CD4-positive, alpha-beta T cell (primary cell): Measurements from ENCODE around the gene MTG1. TPM values are rescaled to one million over a fixed set of nuclear protein-coding genes. Genes with fewer than 3 reads are reported as not detected.

Experiments
- ATAC-seq: fragments of 200-7000 bp; cut with Tn5 transposase; one replicate; pipeline ENCODE4 v1.10.0; 2022; ENCODE audit warnings: mild to moderate bottlenecking; ENCODE audit not compliant: poor library complexity
- CTCF ChIA-PET: fragments of 350-600 bp; sonication (Branson Sonifier 250); formaldehyde crosslinking; loops from one replicate; lab custom pipeline; 2021; ENCODE audit warnings: antibody characterized with exemption, inconsistent platforms; lab: Charles Lee
- POLR2A ChIA-PET: fragments of 350-600 bp; sonication (Branson Sonifier 250); formaldehyde crosslinking; loops from one replicate; lab custom pipeline; 2021; ENCODE audit warnings: antibody characterized with exemption, inconsistent platforms; lab: Charles Lee
- DNase-seq, 14 experiments: peaks; one replicate each; pipeline ENCODE4 v3.0.0-alpha.2; 2013 to 2020; ENCODE audit warnings: mixed read lengths in 2 of 14
- H3K27ac ChIP-seq, 2 donors: one replicate each; pipeline versions ENCODE4 v1.5.1 to v1.7.0; 2013; ENCODE audit warnings: low read length in 2 of 2, low read depth in 1 of 2, mild to moderate bottlenecking in 1 of 2
- H3K27me3 ChIP-seq, 2 experiments: 1 replicate in 1 of 2; 2 replicates in 1 of 2; pipeline versions ENCODE4 v1.6.1 to v1.7.0; 2013; ENCODE audit warnings: low read length in 2 of 2, control low read depth in 1 of 2, mild to moderate bottlenecking in 1 of 2, moderate library complexity in 1 of 2; ENCODE audit not compliant: insufficient read depth in 2 of 2, control insufficient read depth in 1 of 2
- H3K36me3 ChIP-seq: one replicate; pipeline ENCODE4 v1.6.1; 2013; ENCODE audit warnings: low read length, control low read depth; ENCODE audit not compliant: insufficient read depth
- H3K4me1 ChIP-seq: one replicate; pipeline ENCODE4 v1.6.1; 2013; ENCODE audit warnings: low read length, control low read depth; ENCODE audit not compliant: insufficient read depth
- H3K4me3 ChIP-seq: one replicate; pipeline ENCODE4 v1.5.1; 2013; ENCODE audit warnings: mild to moderate bottlenecking, low read length, moderate library complexity
- H3K9me3 ChIP-seq, 2 experiments: 1 replicate in 1 of 2; 2 replicates in 1 of 2; pipeline versions ENCODE4 v1.6.1 to v1.7.0; 2013; ENCODE audit warnings: low read length in 2 of 2, mild to moderate bottlenecking in 2 of 2, control low read depth in 1 of 2, moderate library complexity in 1 of 2; ENCODE audit not compliant: control insufficient read depth in 1 of 2, insufficient read depth in 1 of 2
- H3K27ac Mint-ChIP-seq: one replicate; pipeline ENCODE4 v1.8.0; 2020; ENCODE audit warnings: mixed read lengths
- H3K27me3 Mint-ChIP-seq: one replicate; pipeline ENCODE4 v1.8.0; 2021; ENCODE audit warnings: mixed read lengths
- H3K36me3 Mint-ChIP-seq: one replicate; pipeline ENCODE4 v1.8.0; 2021; ENCODE audit warnings: low read depth, mixed read lengths
- H3K4me1 Mint-ChIP-seq: one replicate; pipeline ENCODE4 v1.8.0; 2021; ENCODE audit warnings: low read depth, mixed read lengths
- H3K4me3 Mint-ChIP-seq: one replicate; pipeline ENCODE4 v1.8.0; 2020; ENCODE audit warnings: mild to moderate bottlenecking, mixed read lengths
- H3K9me3 Mint-ChIP-seq: one replicate; pipeline ENCODE4 v1.8.0; 2020; ENCODE audit warnings: mixed read lengths
- CTCF ChIP-seq: fragments of 200-600 bp; IDR thresholded peaks from one replicate; pipeline ENCODE4 v1.8.0; 2022; ENCODE audit warnings: antibody characterized with exemption, mild to moderate bottlenecking
- intact Hi-C, 2 experiments: fragments of 100-400 bp; cut with DNase I in 1 of 2; cut with micrococcal nuclease in 1 of 2; formaldehyde crosslinking; loops; one replicate each; pipeline versions ENCODE4 v1.15.1 to v1.9.0; 2023 to 2025; cut with DNase I, micrococcal nuclease
- total RNA-seq, 174 experiments: library from RNA in 2 of 174; stranded (reverse) in 2 of 174; gene quantifications; one replicate each; pipeline ENCODE4 v1.2.3 and lab custom pipeline; 2021 to 2026

MTG1 gene
- total RNA-seq, 2 experiments from 2014 or later: 28.5 to 34.9 TPM

- no peak for TF ChIP-seq CTCF
- Mint-ChIP-seq H3K27ac (no peak overlapping the region), H3K27me3 (no peaks in the 10 kb centered on the region), H3K4me1 (no peaks in the 10 kb centered on the region), H3K9me3 (no peaks in the 10 kb centered on the region), H3K4me3 (no peak overlapping the region), H3K36me3 (no peaks in the 10 kb centered on the region)
- H3K9me3 ChIP-seq: no peaks in the 10 kb centered on the region
- CTCF ChIA-PET: no interaction called here
- no peak overlapping the region for H3K4me3 ChIP-seq
- peak in 1 of 14 experiments; percentile 2 for DNase-seq
- H3K4me1 ChIP-seq: peaks cover 3% of the 10 kb centered on the region
- intact Hi-C loops: no loop called here
- POLR2A ChIA-PET: no interaction called here
- no peak overlapping the region for H3K27ac ChIP-seq
- no peak for ATAC-seq
- H3K27me3 ChIP-seq: no peaks in the 10 kb centered on the region
- H3K36me3 ChIP-seq: no peaks in the 10 kb centered on the region
Measured at GRCh38 chr10:133455611-133456031, 61.7 kb downstream of the MTG1 start.

GRCh38 chr10:133456041-133456951 is 62.3 kb downstream of the MTG1 start:
- Histone ChIP-seq H3K4me3 (no peak overlapping the region), H3K36me3 (no peaks in the 10 kb centered on the region), H3K27ac (no peak overlapping the region), H3K4me1 (peaks cover 3% of the 10 kb centered on the region), H3K9me3 (no peaks in the 10 kb centered on the region), H3K27me3 (no peaks in the 10 kb centered on the region)
- Mint-ChIP-seq H3K36me3 (no peaks in the 10 kb centered on the region), H3K27me3 (no peaks in the 10 kb centered on the region), H3K4me3 (no peak overlapping the region), H3K9me3 (no peaks in the 10 kb centered on the region), H3K4me1 (no peaks in the 10 kb centered on the region), H3K27ac (no peak overlapping the region)
- POLR2A ChIA-PET: no interaction called here
- no peak for ATAC-seq
- intact Hi-C loops: no loop called here
- DNase-seq: peak in 1 of 14 experiments; percentile 13
- CTCF ChIA-PET: no interaction called here
- TF ChIP-seq CTCF: no peak

GRCh38 chr10:133457100-133457841 is 63.3 kb downstream of the MTG1 start:
- peak in 1 of 14 experiments; percentile 13 for DNase-seq
- no peaks in the 10 kb centered on the region for H3K4me1 Mint-ChIP-seq
- CTCF ChIA-PET: no interaction called here
- Histone ChIP-seq H3K27ac (no peak overlapping the region), H3K36me3 (no peaks in the 10 kb centered on the region), H3K27me3 (no peaks in the 10 kb centered on the region), H3K9me3 (no peaks in the 10 kb centered on the region), H3K4me3 (no peak overlapping the region), H3K4me1 (peaks cover 3% of the 10 kb centered on the region)
- H3K27ac Mint-ChIP-seq: no peak overlapping the region
- no peak overlapping the region for H3K4me3 Mint-ChIP-seq
- POLR2A ChIA-PET: no interaction called here
- intact Hi-C loops: no loop called here
- H3K36me3 Mint-ChIP-seq: no peaks in the 10 kb centered on the region
- no peaks in the 10 kb centered on the region for H3K27me3 Mint-ChIP-seq
- H3K9me3 Mint-ChIP-seq: no peaks in the 10 kb centered on the region
- ATAC-seq: no peak
- no peak for TF ChIP-seq CTCF
